ENCODE measurements around the gene PAPLN.
A peak's percentile ranks its signal among the peaks of the same experiment; 100 is the strongest.

Gene PAPLN

DNA sequence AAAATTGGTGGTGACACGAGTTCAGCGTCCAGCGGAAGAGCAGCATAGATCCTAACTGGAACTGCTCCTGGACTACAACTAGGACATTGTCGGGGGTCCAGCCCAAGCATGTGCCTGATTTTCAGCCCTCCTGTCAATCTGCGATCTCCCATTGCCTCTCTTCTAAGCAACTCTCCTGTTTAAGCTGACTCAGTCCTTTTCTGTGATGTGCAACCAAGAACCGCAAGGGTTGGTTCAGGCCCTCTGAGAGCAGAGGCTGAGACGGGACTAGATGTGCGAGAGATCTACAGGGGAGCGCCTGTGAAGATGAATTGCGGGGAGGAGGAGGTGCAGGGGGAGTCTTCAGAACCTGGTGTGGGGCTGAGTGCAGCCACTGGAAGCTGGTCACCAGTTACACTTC, 3.7 kb upstream of the PAPLN start:
- DNase-seq, result no peak

DNA sequence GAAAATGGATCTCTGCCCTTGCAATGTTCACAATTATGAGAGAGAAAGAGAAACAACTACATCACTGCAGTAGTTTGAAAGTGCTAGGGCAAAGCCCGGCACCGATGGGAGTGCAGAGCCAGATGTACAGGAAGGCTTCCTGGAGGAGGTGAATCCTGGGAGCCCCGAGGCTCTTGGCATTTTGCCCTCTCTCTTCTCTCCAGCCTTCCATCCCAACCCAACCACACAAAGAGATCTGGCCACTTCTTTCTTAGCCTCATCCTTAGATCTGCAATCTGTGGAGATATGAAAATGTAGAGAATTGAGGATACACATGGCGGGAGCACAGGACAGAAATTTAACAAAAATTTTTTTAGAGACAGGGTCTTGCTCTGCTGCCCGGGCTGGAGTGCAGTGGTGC, 3.3 kb upstream of the PAPLN start:
- DNase-seq, result no peak

DNA sequence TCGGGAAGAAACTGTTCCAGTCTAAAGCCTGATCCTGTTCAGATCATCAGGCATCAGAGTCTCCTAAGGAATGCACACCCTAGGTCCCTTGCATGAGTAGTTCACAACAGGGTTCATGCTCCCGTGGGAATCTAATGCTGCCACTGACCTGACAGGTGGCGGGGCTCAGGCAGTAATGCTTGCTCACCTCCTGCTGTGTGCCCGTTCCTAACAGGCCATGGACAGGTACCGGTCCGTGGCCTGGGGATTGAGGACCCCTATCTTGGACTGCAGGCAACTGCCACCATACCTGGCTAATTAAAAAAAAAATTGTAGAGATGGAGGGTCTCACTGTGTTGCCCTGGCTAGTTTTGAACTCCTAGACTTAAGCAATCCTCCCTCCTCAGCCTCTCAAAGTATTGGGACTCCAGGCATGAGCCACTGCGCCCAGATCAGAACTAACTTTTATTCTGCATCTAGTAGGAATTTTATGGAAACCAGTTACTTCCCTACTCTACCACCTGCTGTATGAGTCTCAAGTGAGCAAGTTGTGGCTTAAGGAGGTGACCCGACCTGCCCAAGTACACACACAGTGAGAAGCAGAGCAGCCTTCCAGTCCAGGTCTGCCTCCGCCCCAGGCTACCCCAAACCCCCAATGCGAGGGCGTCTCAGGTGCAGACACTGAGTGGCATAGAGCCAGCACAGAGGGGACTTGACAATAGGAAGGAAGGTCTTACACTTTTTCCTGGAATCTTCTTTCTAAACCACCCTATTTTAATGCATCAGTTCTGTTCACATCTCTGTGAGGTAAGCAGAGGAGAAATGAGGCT, 2.5 kb upstream of the PAPLN start:
- no peak for DNase-seq

GRCh38 chr14:73235531-73236155, 1.7 kb upstream of the PAPLN start:
- DNase-seq, result peak; percentile 87

GRCh38 chr14:73236157-73236556, 1.1 kb upstream of the PAPLN start:
- DNase-seq, result no peak

- DNase-seq, result no peak
Measured at GRCh38 chr14:73236752-73237218, 521 bp upstream of the PAPLN start.

- DNase-seq, result no peak
Measured at GRCh38 chr14:73237786-73238423, 599 bp downstream of the PAPLN start.

DNA sequence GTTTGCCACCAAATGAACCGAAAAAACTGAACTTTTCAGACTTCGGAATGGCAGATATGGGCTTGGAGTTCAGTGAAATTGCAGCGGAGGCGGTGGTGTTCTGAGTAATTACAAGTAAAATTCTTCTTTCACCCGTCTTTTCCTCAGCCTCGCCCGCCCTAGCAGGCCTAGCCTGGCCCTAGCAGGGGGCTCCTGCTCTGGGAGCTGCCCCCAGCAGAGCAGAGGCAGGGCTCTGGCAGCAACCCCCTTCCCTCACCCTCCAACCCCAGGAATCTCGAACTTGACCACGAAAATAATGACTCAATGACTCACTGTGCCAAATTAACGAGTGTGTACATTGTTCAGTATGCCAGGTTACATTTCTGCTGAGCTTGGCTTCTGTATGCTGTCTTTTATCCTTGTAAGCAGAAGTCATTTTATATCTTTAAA, 1.1 kb downstream of the PAPLN start:
- no peak for DNase-seq

- no peak for DNase-seq
Measured at GRCh38 chr14:73238941-73239340, 1.6 kb downstream of the PAPLN start.

DNA sequence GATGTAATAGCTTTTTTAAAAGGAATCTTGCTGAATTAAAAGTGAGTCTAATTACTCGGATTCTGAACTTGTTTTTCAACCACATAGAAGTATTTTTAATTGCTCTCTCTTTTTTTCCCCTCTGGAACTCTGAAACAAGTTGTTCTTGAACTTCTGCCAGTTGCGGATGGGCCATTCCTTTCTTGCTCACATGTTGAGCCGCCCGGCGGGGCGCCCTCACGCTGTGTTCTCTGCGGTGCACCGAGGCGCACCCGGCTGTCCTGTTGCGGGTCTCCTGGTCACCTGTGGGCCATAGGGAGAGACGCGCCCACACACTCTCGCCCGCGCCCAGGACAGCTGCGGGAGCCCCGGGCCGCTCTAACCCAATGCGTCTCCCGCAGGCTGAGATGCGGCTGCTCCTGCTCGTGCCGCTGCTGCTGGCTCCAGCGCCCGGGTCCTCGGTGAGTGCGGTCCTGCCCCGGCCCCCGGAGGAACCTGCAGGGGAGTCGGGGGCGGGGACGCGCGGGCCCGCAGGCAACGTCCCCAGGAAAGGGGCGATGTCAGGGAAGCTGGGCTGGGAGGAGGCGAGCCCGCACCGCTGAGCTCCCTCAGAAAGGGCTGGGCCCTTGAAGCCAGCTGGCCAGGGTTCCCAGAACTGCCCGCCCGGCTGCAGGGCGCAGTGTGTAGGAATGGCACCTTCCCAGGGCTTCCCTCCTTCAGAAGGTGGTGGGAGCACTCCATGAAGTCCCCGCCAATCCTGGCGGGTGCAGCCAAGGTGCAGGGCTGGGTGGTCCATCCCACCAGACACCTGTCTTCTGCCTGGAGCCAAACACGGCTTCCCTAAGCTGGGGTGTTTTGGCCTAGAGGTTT, 2.3 kb downstream of the PAPLN start:
- DNase-seq, result no peak

DNA sequence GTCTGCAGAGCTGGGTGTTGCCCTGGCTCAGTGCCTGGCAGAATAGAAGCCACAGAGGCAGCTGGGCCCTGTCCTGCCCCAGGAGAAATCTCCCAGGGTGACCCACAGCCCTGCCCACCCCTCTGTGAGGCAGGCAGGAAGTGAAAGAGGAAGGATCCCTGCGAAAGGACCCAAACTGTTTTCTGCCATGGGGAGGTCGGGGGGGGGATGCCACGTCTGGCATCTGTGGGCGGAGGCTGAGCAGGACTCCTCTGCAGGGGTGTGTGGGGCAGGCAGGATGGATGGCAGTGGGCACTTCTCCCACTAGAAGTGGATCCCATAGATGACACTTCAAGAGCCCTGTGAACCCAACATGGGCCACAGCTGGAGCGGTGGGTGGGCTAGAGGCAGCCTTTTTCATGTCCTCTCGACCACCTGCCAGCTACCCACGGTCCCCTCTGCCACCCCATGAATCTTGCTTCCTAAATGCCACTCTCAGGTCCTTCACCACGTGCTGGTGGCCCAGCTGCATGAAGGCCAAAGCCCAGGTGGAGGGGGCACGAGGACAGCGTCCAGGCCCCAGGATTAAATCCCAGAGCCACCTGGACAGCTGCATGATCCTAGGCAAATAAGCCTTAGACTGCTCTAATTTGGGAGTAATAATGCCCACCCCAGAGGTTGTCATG, 3.6 kb downstream of the PAPLN start:
- no peak for DNase-seq

DNA sequence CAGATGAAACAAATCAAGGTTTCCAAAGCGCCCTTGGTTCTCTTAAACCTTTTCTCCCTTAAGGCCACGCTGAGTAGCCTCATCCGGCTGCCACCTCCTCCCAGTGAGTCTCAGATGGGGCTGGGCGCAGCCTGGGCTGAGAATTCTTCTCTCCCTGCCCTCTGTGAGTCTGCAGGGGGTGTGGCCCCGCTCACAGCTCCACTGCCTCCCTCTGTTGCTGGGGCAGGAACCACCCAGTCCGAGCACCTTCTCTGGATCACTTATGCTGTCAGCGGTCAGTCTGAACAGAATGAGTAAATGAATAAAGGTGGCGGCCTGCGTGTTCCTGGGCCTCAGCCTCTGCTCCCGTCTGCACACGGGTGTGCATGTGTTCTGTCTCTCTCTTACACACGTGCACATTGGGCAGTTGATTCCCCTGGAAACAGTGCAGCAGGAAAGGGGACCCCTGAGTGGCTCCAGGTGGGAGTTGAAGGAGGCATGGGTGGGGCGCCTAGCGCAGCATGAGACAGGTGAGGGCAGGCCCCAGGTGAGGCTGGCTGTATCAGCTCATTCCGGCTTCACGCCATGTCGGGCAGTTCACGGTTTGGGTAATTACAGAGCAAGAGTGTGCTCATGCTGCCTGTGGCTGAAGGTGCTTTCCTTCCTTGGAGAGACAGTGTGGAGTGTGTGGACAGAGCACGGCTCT, 4.3 kb downstream of the PAPLN start:
- DNase-seq, result no peak

- DNase-seq, result no peak
Measured at GRCh38 chr14:73242357-73242901, 5.1 kb downstream of the PAPLN start.

DNA sequence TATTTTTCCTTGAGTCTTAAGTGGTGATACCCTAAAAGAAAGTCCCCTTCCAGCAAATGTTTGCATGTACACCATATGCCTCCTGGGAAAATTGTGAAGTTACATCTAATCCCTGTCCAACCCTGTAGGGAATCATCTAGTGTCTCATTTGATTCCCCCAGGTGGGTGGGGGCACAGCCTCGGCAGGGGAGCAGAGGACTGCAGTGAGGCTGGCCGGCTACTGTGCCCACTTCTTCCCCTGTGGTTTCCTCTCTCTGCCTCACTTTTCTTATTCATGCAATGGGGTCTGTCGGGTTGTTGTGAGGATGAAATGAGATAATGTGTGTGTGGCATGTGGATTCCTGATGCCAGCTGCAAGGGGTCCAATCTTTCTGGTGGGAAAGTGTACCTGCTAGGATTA, 6.0 kb downstream of the PAPLN start:
- no peak for DNase-seq

DNA sequence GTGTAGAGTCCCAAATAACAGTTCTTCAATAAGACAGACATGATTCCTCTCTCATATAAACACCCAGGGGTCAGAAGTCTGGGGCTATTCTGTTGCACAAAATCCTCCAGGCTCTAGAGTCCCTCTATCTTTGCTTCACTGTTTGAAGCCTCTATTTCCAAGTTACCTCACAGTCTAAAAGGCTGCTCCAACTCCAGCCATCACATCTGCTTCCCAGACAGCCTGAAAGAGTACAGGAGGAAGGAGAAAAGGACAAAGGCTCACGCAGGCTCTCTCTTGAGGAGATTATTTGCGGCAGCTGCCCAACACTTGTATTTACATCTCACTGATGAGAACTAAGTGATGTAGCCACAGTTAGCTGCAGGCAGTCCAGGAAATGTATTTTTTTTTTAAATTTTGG, 6.4 kb downstream of the PAPLN start:
- DNase-seq, result no peak

GRCh38 chr14:73244541-73245290, 7.4 kb downstream of the PAPLN start:
- DNase-seq, result no peak

GRCh38 chr14:73245480-73246325, 8.4 kb downstream of the PAPLN start:
- no peak for DNase-seq

GRCh38 chr14:73246387-73247150, 9.3 kb downstream of the PAPLN start:
- no peak for DNase-seq

Measured in NCI-H2227 treated with DMSO at 0.1 percent for 48 hours (cell line).